ENCODE data around the gene ITK. TPM values are rescaled to one million over a fixed set of nuclear protein-coding genes. Genes with fewer than 3 reads are reported as not detected.

The ITK gene
- total RNA-seq, 4 donors from 2014 or later: 1.7 to 3.6 (median 3.0) TPM

GRCh38 chr5:157219491-157220271 is 39.0 kb downstream of the ITK start:
- no peak overlapping the region for H3K27ac ChIP-seq
- no peaks in the 10 kb centered on the region for H3K9me3 ChIP-seq
- no peaks in the 10 kb centered on the region for H3K36me3 ChIP-seq
- no peak overlapping the region for H3K4me3 ChIP-seq (replicated peaks in 1 of 3)
- 69 to 76% methylated on average over 9 of the region's 9 CpGs for WGBS, 2 donors
- intact Hi-C loops (cut with DNase I): no loop called here
- H3K4me1 ChIP-seq: no peaks in the 10 kb centered on the region
- no peaks in the 10 kb centered on the region for H3K27me3 ChIP-seq
- no peak for TF ChIP-seq POLR2A (IDR thresholded peaks at IDR 0.05)
- TF ChIP-seq, protein P1, sequence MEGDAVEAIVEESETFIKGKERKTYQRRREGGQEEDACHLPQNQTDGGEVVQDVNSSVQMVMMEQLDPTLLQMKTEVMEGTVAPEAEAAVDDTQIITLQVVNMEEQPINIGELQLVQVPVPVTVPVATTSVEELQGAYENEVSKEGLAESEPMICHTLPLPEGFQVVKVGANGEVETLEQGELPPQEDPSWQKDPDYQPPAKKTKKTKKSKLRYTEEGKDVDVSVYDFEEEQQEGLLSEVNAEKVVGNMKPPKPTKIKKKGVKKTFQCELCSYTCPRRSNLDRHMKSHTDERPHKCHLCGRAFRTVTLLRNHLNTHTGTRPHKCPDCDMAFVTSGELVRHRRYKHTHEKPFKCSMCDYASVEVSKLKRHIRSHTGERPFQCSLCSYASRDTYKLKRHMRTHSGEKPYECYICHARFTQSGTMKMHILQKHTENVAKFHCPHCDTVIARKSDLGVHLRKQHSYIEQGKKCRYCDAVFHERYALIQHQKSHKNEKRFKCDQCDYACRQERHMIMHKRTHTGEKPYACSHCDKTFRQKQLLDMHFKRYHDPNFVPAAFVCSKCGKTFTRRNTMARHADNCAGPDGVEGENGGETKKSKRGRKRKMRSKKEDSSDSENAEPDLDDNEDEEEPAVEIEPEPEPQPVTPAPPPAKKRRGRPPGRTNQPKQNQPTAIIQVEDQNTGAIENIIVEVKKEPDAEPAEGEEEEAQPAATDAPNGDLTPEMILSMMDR (IDR thresholded peaks at IDR 0.05): no peak
- DNase-seq: no peak

GRCh38 chr5:157221959-157222358 is 41.3 kb downstream of the ITK start:
- no peaks in the 10 kb centered on the region for H3K4me1 ChIP-seq
- H3K27me3 ChIP-seq: no peaks in the 10 kb centered on the region
- no peaks in the 10 kb centered on the region for H3K36me3 ChIP-seq
- 87 to 90% methylated on average over 5 of the region's 5 CpGs for WGBS, 2 donors
- TF ChIP-seq, protein P1 (IDR thresholded peaks at IDR 0.05): no peak
- no peak for TF ChIP-seq POLR2A (IDR thresholded peaks at IDR 0.05)
- no peaks in the 10 kb centered on the region for H3K9me3 ChIP-seq
- no peak overlapping the region for H3K4me3 ChIP-seq (replicated peaks in 1 of 3)
- no peak for DNase-seq
- no peak overlapping the region for H3K27ac ChIP-seq
- intact Hi-C loops (cut with DNase I): no loop called here

GRCh38 chr5:157222506-157223230 is 42.0 kb downstream of the ITK start:
- H3K4me1 ChIP-seq: no peaks in the 10 kb centered on the region
- no peaks in the 10 kb centered on the region for H3K36me3 ChIP-seq
- H3K4me3 ChIP-seq (replicated peaks in 1 of 3): no peak overlapping the region
- 87 to 91% methylated on average over 10 of the region's 10 CpGs for WGBS, 2 donors
- no peak for DNase-seq
- intact Hi-C loops (cut with DNase I): no loop called here
- H3K27me3 ChIP-seq: no peaks in the 10 kb centered on the region
- TF ChIP-seq, protein P1 (IDR thresholded peaks at IDR 0.05): no peak
- TF ChIP-seq POLR2A (IDR thresholded peaks at IDR 0.05): no peak
- H3K9me3 ChIP-seq: no peaks in the 10 kb centered on the region
- H3K27ac ChIP-seq: no peak overlapping the region

- no peak overlapping the region for H3K27ac ChIP-seq
- no peaks in the 10 kb centered on the region for H3K9me3 ChIP-seq
- TF ChIP-seq, protein P1 (IDR thresholded peaks at IDR 0.05): no peak
- TF ChIP-seq POLR2A (IDR thresholded peaks at IDR 0.05): no peak
- no peaks in the 10 kb centered on the region for H3K27me3 ChIP-seq
- 84 to 86% methylated on average over 6 of the region's 6 CpGs for WGBS, 2 donors
- H3K4me1 ChIP-seq: no peaks in the 10 kb centered on the region
- H3K36me3 ChIP-seq: no peaks in the 10 kb centered on the region
- DNase-seq: no peak
- intact Hi-C loops (cut with DNase I): no loop called here
- H3K4me3 ChIP-seq (replicated peaks in 1 of 3): no peak overlapping the region
These were observed 45.1 kb downstream of the ITK start for GRCh38 chr5:157225469-157226422.
